HG02970 (cell line): ENCODE measurements around the gene TOR2A.
A peak's percentile ranks its signal among the peaks of the same experiment; 100 is the strongest.

Experiments used
- ATAC-seq: cut with Tn5 transposase; IDR thresholded peaks from one replicate; pipeline ENCODE4 v1.9.1; 2021; ENCODE audit warnings: mild to moderate bottlenecking, moderate library complexity, moderate number of reproducible peaks; ENCODE audit not compliant: unreplicated experiment, low FRiP score

The TOR2A gene

GRCh38 chr9:127723444-127723843, 11.7 kb downstream of the TOR2A start:
- no peak for ATAC-seq

- no peak for ATAC-seq
Observed at GRCh38 chr9:127723013-127723412, 12.1 kb downstream of the TOR2A start.

GRCh38 chr9:127722055-127722745, 12.9 kb downstream of the TOR2A start:
- ATAC-seq: no peak

- no peak for ATAC-seq
Observed at GRCh38 chr9:127721391-127721821, 13.7 kb downstream of the TOR2A start.

- no peak for ATAC-seq
Observed at GRCh38 chr9:127720865-127721227, 14.2 kb downstream of the TOR2A start.

GRCh38 chr9:127720031-127720864, 14.8 kb downstream of the TOR2A start:
- ATAC-seq: no peak

GRCh38 chr9:127717766-127718165, 17.3 kb downstream of the TOR2A start:
- no peak for ATAC-seq

- no peak for ATAC-seq
Observed at GRCh38 chr9:127716412-127716811, 18.7 kb downstream of the TOR2A start.

- peak; percentile 84 for ATAC-seq
Observed at GRCh38 chr9:127715470-127716337, 19.4 kb downstream of the TOR2A start, which contains the start of the genes PTRH1 and TTC16. Gene PTRH1, minus strand, starts transcription at chr9:127715663. Its CDS starts 24 bp downstream, at chr9:127715639. Gene TTC16, plus strand, starts transcription at chr9:127716079. Its CDS starts 67 bp downstream, at chr9:127716146.

GRCh38 chr9:127714951-127715469, 20.1 kb downstream of the TOR2A start:
- ATAC-seq: peak; percentile 3

GRCh38 chr9:127714020-127714750, 20.9 kb downstream of the TOR2A start:
- ATAC-seq: no peak

- ATAC-seq: no peak
Observed at GRCh38 chr9:127712867-127713266, 22.2 kb downstream of the TOR2A start.

- ATAC-seq: no peak
Observed at GRCh38 chr9:127712371-127712770, 22.7 kb downstream of the TOR2A start.

- no peak for ATAC-seq
Observed at GRCh38 chr9:127711831-127712274, 23.2 kb downstream of the TOR2A start.

- ATAC-seq: no peak
Observed at GRCh38 chr9:127711226-127711701, 23.8 kb downstream of the TOR2A start.

GRCh38 chr9:127710204-127710783, 24.8 kb downstream of the TOR2A start:
- no peak for ATAC-seq

- ATAC-seq: no peak
Observed at GRCh38 chr9:127708952-127709587, 26.0 kb downstream of the TOR2A start.

- ATAC-seq: no peak
Observed at GRCh38 chr9:127707766-127708165, 27.3 kb downstream of the TOR2A start.

- no peak for ATAC-seq
Observed at GRCh38 chr9:127706836-127707241, 28.3 kb downstream of the TOR2A start, which contains the start of gene CFAP157. Gene CFAP157, plus strand, starts transcription at chr9:127706988. Its CDS starts 44 bp downstream, at chr9:127707032.
